Activated CD4-positive, alpha-beta T cell treated with anti-CD3 and anti-CD28 coated beads, Interleukin-2, Interleukin-6, amounts not matched to agents 100 ng/mL and 50 ng/mL, durations not matched to agents 16 hours and 8 hours (primary cell): ENCODE measurements around the gene GSTT2.
A peak's percentile ranks its signal among the peaks of the same experiment; 100 is the strongest.
"Not testable (repeated sequence)": the region's sequence is repeated elsewhere in the genome, so short reads cannot be mapped to it uniquely, and the experiment has no call there.

Experiments
- DNase-seq: peaks from one replicate; pipeline ENCODE4 v3.0.0-alpha.2; 2020

Gene GSTT2

DNA sequence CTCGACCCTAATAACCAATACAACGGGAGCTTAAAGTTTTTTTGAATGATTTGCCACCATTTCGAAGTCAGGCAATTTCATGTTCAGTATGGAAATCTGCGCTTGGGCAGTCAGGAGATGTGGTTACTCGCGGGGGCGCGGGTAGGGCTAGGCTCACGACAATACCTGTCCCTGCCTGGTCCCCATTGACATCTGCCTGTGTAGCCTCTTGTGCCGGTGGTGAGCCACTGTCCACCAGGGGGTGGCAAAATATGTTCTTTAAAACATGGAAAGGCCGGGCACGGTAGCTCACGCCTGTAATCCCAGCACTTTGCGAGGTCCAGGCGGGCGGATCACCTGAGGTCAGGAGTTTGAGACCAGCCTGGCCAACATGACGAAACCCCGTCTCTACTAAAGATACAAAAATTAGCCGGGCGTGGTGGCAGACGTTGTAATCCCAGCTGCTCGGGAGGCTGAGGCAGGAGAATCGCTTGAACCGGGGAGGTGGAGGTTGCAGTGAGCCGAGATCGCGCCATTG, 5.0 kb upstream of the GSTT2 start:
- not testable (repeated sequence) for DNase-seq

DNA sequence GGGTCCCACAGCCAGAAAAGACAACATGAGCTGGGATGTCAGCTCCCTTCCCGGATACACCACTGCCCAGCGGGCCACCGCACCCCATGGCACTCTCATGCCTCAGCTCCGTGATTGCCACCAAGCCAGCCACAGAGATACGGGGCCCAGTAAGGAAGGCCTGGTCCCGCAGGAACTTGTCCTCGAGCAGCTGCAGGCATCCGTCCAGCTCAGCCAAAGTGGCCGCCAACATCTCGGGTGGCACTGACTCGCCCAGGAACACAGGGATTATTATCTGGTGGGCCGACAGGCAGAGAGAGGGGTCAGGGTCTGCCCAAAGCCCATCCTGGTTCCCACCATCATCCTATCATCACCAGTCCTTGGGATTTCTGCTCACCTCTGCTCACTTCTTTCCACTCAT, 2.6 kb upstream of the GSTT2 start:
- DNase-seq = not testable (repeated sequence)

GRCh38 chr22:23980567-23980966, 633 bp downstream of the GSTT2 start:
- not testable (repeated sequence) for DNase-seq

- DNase-seq = peak; percentile 65
These were observed 4.5 kb downstream of the GSTT2 start for GRCh38 chr22:23984430-23984829.

- not testable (repeated sequence) for DNase-seq
These were observed 6.2 kb downstream of the GSTT2 start for GRCh38 chr22:23986089-23986488.

GRCh38 chr22:23986538-23987178, 6.7 kb downstream of the GSTT2 start:
- not testable (repeated sequence) for DNase-seq

GRCh38 chr22:23989583-23990244, 9.8 kb downstream of the GSTT2 start:
- DNase-seq = not testable (repeated sequence)

GRCh38 chr22:23993080-23993479, 13.1 kb downstream of the GSTT2 start:
- DNase-seq = not testable (repeated sequence)

DNA sequence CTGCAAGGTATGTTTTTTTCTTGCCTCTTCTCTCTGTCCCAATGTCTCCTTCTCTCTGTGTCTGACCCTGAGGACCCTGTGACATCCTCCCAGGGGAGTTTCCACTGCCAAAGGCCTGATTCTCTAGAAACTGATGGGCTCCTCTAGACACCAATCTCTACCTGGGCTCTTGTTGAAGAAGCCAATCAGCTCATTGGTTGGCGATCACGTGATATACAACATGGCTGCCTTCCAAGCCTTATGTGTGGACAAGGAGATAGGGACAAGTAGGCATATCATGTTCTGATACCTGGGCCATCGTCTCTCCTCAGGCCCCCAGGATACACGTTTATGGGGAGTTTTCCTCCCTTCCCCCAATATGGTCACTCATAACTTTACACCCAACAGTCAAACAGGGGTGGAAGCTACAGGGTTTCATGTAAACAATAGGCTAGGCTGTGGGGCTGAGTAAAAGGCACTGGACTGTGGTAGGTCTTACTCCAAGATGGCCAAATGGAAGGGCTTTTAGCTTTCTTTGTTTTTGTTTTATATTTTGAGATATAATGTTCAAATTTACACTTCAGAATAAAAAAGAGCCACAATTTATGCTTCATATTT, 13.7 kb downstream of the GSTT2 start:
- not testable (repeated sequence) for DNase-seq

- DNase-seq = no peak
These were observed 17.2 kb downstream of the GSTT2 start for GRCh38 chr22:23997092-23997491.

GRCh38 chr22:23999779-24000178, 19.8 kb downstream of the GSTT2 start:
- DNase-seq = not testable (repeated sequence)

DNA sequence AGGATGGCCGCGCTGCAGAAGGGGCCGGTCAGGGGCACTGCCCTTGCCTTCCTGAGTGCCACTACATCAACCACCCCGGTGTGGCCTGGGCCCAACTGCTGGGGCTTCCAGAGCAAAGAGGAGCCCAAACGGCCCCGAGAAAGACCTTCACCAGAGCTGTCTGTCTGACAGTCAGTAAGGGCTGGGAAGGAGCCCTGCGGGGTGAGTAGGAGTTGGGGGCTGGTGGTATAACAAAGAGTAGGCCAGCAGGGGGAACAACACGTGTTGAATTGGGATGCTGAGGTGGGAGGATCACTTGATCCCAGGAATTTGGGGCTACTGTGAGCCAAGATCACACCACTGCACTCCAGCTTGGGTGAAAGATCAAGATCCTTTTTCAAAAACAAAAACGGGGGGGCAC, 21.4 kb downstream of the GSTT2 start:
- no peak for DNase-seq

- no peak for DNase-seq
These were observed 22.3 kb downstream of the GSTT2 start for GRCh38 chr22:24002272-24002671.

- no peak for DNase-seq
These were observed 22.9 kb downstream of the GSTT2 start for GRCh38 chr22:24002851-24003250.

GRCh38 chr22:24003887-24004286, 24.0 kb downstream of the GSTT2 start:
- no peak for DNase-seq

GRCh38 chr22:24005201-24005600, 25.3 kb downstream of the GSTT2 start, which contains the start of gene GSTT4:
GSTT4 (minus strand) TSS chr22:24005453; CDS start chr22:24005356, 97 bp downstream.
- DNase-seq = no peak

- DNase-seq = no peak
These were observed 26.4 kb downstream of the GSTT2 start for GRCh38 chr22:24006207-24006913.

DNA sequence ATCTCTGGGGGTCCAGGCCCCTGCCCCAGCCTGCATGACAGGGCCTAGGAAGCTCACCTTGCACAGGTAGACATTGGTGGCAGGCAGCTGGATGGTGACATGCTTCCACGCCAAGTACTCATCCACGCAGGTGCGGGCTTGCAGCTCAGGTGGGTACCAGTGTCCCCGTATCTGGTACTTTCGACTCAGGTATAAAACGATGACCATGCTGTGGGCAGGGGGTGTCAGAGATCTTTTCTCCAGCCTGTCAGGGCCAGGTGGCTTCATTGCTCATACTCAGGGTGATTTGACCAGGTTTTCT, 26.9 kb downstream of the GSTT2 start:
- no peak for DNase-seq

DNA sequence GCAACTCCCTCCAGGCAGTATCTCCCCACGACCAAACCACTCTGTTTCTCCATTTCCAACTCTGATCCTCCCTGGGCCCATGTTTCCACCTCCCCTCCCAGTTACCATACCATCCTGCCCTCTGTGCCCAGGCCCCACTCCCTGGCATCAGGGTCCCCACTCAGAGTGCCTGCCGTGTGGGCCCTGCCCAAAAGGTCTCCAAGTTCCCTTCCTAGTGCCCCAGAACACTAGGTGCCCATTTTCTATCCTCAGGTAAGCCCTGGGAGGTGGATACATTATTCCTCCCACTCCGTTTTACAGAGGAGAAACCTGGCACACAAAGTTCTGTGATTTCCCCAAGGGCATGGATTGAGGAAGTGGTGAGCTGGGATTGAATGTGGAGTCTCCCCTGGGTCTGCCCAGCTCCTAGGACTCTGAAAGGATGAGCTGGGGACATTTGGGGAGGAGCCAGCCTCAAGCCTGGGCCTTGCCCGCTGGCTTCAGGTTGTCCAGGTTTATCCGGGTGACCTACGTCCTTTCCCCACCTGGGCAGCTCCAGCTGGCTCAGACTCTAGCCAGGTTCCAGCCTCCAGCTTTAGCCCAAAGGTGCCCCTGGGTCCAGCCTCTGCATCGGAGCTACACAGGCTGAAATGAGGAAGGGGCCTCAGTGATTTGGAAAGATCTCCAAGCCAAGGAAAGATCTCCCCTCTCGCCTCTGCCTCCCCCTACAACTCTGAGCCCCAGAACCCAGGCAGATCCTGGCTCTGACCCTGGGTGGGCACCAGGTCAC, 27.5 kb downstream of the GSTT2 start:
- DNase-seq = no peak

DNA sequence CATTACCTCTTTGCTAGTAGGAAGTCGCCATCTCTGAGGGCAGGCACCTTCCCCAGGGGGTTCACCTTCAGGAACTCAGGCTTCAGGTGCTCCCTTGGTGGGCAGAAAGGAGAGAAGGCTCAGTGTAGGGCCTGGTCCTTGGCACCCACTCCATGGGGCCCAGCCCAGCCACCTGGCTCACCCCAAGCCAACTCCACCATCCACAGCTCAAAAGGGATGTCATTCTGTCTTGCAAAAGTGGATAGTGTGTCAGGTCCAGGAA, 28.0 kb downstream of the GSTT2 start:
- DNase-seq = no peak

- DNase-seq = no peak
These were observed 28.7 kb downstream of the GSTT2 start for GRCh38 chr22:24008381-24009226.
